HG02938 (cell line): ENCODE measurements around the gene ABHD2.

Experiments
- ATAC-seq: cut with Tn5 transposase; IDR thresholded peaks from one replicate; pipeline ENCODE4 v1.9.1; 2021; ENCODE audit warnings: mild to moderate bottlenecking, moderate library complexity; ENCODE audit not compliant: unreplicated experiment

Gene ABHD2

GRCh38 chr15:89161666-89162065 lies 73.4 kb downstream of the ABHD2 start:
- no peak for ATAC-seq

GRCh38 chr15:89163271-89164055 lies 75.2 kb downstream of the ABHD2 start:
- no peak for ATAC-seq

- no peak for ATAC-seq
Observed at GRCh38 chr15:89164712-89165211, 76.5 kb downstream of the ABHD2 start.

GRCh38 chr15:89165677-89166076 lies 77.4 kb downstream of the ABHD2 start:
- ATAC-seq = no peak

GRCh38 chr15:89167267-89168176 lies 79.3 kb downstream of the ABHD2 start:
- ATAC-seq = peak; percentile 80

GRCh38 chr15:89168316-89168833 lies 80.1 kb downstream of the ABHD2 start:
- no peak for ATAC-seq

GRCh38 chr15:89170364-89170763 lies 82.1 kb downstream of the ABHD2 start:
- no peak for ATAC-seq

GRCh38 chr15:89171136-89172072 lies 83.1 kb downstream of the ABHD2 start:
- no peak for ATAC-seq

- ATAC-seq = no peak
Observed at GRCh38 chr15:89172921-89173320, 84.7 kb downstream of the ABHD2 start.

GRCh38 chr15:89174476-89174875 lies 86.2 kb downstream of the ABHD2 start:
- no peak for ATAC-seq

- ATAC-seq = no peak
Observed at GRCh38 chr15:89175617-89176191, 87.4 kb downstream of the ABHD2 start.

GRCh38 chr15:89177116-89177515 lies 88.9 kb downstream of the ABHD2 start:
- no peak for ATAC-seq

- no peak for ATAC-seq
Observed at GRCh38 chr15:89177633-89178306, 89.5 kb downstream of the ABHD2 start.

- no peak for ATAC-seq
Observed at GRCh38 chr15:89178307-89178977, 90.2 kb downstream of the ABHD2 start.

- ATAC-seq = no peak
Observed at GRCh38 chr15:89179966-89180875, 92.0 kb downstream of the ABHD2 start.

- no peak for ATAC-seq
Observed at GRCh38 chr15:89184357-89184756, 96.1 kb downstream of the ABHD2 start.

GRCh38 chr15:89184886-89185526 lies 96.8 kb downstream of the ABHD2 start:
- ATAC-seq = no peak
